Smooth muscle cell (in vitro differentiated cells): ENCODE data around the gene HMCN2. TPM values are rescaled to one million over a fixed set of nuclear protein-coding genes. Genes with fewer than 3 reads are reported as not detected.

Experiments used
- DNase-seq: peaks from one replicate; lab custom pipeline; 2025; ENCODE audit not compliant: unreplicated experiment; lab: John Stamatoyannopoulos, UW
- H2AFZ ChIP-seq: fragments of 200-600 bp; sonication (generic); 2 replicates; pipeline ENCODE4 v1.6.0; 2016; ENCODE audit warnings: antibody characterized with exemption, low read depth, mild to moderate bottlenecking
- H3F3A ChIP-seq: fragments of 200-600 bp; sonication (generic); 2 replicates; pipeline ENCODE4 v1.6.0; 2017; ENCODE audit warnings: antibody characterized with exemption, low read depth
- H3K27ac ChIP-seq: fragments of 200-600 bp; sonication (generic); 2 replicates; pipeline ENCODE4 v1.5.1; 2016; ENCODE audit warnings: low read depth, mild to moderate bottlenecking
- H3K27me3 ChIP-seq: fragments of 200-600 bp; sonication (generic); 2 replicates; pipeline ENCODE4 v1.6.1; 2016; ENCODE audit warnings: low read depth, mild to moderate bottlenecking
- H3K36me3 ChIP-seq: fragments of 200-600 bp; sonication (generic); 2 replicates; pipeline ENCODE4 v1.5.1; 2016; ENCODE audit warnings: low read depth
- H3K4me1 ChIP-seq: fragments of 200-600 bp; sonication (generic); 2 replicates; pipeline ENCODE4 v1.5.1; 2016; ENCODE audit warnings: low read depth
- H3K4me2 ChIP-seq: fragments of 200-600 bp; sonication (generic); 2 replicates; pipeline ENCODE4 v1.6.0; 2016; ENCODE audit warnings: mild to moderate bottlenecking
- H3K4me3 ChIP-seq: fragments of 200-600 bp; sonication (generic); 2 replicates; pipeline ENCODE4 v1.5.1; 2016; ENCODE audit warnings: mild to moderate bottlenecking
- H3K79me2 ChIP-seq: fragments of 200-600 bp; sonication (generic); 2 replicates; pipeline ENCODE4 v1.6.0; 2016; ENCODE audit warnings: low read depth, mild to moderate bottlenecking
- H3K9ac ChIP-seq: fragments of 200-600 bp; sonication (generic); 2 replicates; pipeline ENCODE4 v1.6.0; 2016; ENCODE audit warnings: low read depth
- H3K9me3 ChIP-seq: fragments of 200-600 bp; sonication (generic); replicated peaks from 2 replicates; pipeline ENCODE4 v1.5.1; 2016; ENCODE audit warnings: low read depth
- H4K20me1 ChIP-seq: fragments of 200-600 bp; sonication (generic); 2 replicates; pipeline ENCODE4 v1.6.0; 2016; ENCODE audit warnings: low read depth
- CTCF ChIP-seq: fragments of 200-600 bp; sonication (generic); IDR thresholded peaks from 2 replicates; pipeline ENCODE4 v1.5.1; 2017; ENCODE audit warnings: borderline replicate concordance, mild to moderate bottlenecking, antibody characterized with exemption; ENCODE audit not compliant: insufficient read depth, poor library complexity, severe bottlenecking
- WGBS: methylation state at CpG from one replicate; pipeline ENCODE4 v1.1.7; 2016; ENCODE audit warnings: low lambda C conversion rate; 5-methylcytosine and 5-hydroxymethylcytosine counted together
- polyA plus RNA-seq: library from polyadenylated mRNA; unstranded; fragments of >200 nt; fragmentation: Nextera tagmentation; extraction: Ambion mirVana; gene quantifications from 2 replicates; pipeline ENCODE4 v1.2.1, GENCODE V29; 2016
- total RNA-seq: library from RNA; depleted of rRNA; stranded (reverse); fragments of >200 nt; gene quantifications from 2 replicates; pipeline ENCODE4 v1.2.3, GENCODE V29; 2014

The HMCN2 gene
- total and polyA plus RNA-seq, 2 experiments from 2014 or later, result under 0.01 TPM; not detected in 1

DNA sequence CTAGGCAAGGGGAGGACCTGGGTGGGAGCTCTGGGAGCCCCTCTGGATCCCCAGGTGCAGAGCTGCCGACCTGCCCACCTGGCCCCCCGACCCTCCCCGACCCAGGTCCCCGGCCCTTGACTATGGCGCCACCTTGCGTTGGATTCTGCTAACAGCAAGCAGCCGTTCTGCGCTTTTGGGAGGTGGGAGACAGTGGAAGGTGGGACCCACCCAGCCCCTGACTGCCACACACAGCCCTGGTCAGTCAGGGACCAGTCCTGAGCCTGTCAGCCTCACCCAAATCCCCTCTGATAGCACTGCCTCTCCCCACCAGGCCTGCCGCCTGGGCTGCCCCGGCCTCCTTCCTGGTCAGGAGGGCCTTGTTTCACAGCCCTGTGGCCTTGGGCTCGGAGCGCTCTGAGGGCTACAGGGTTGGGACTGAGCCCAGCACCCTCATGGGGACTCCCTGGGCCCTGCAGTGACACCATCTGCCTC, 77.9 kb downstream of the HMCN2 start:
- no peak overlapping the region for H3K9ac ChIP-seq
- peak; percentile 94 for TF ChIP-seq CTCF
- no peaks in the 10 kb centered on the region for H3K36me3 ChIP-seq
- H3K79me2 ChIP-seq, result no peaks in the 10 kb centered on the region
- H3K27ac ChIP-seq, result no peak overlapping the region
- H4K20me1 ChIP-seq, result no peaks in the 10 kb centered on the region
- no peak overlapping the region for H3K4me2 ChIP-seq
- no peaks in the 10 kb centered on the region for H3K4me1 ChIP-seq
- peak; percentile 5 for DNase-seq
- H2AFZ ChIP-seq, result no peak overlapping the region
- 40% methylated on average over 12 of the region's 12 CpGs for WGBS
- H3K4me3 ChIP-seq, result no peak overlapping the region
- H3F3A ChIP-seq, result no peaks in the 10 kb centered on the region
- no peaks in the 10 kb centered on the region for H3K9me3 ChIP-seq
- no peaks in the 10 kb centered on the region for H3K27me3 ChIP-seq

DNA sequence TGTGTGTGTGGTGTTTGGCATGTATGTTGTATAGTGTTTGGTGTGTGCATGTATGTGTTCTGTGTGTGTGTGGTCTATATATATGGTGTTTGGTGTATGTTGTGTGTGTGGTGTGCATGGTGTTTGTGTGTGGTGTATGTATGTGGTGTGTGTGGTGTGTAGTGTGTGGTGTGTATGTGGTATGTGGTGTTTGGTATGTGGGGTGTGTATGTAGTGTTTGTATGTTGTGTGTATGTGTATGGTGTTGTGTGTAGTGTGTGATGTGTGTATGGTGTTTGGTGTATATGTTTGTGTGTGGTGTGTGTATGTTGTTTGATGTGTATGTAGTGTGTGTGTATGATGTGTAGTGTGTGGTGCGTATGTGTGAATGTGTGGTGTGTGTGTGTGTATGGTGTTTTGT, 78.8 kb downstream of the HMCN2 start:
- Histone ChIP-seq H3K4me2 (no peak overlapping the region), H3F3A (no peaks in the 10 kb centered on the region), H3K9ac (no peak overlapping the region), H3K27ac (no peak overlapping the region), H3K4me3 (no peak overlapping the region), H3K4me1 (no peaks in the 10 kb centered on the region), H3K79me2 (no peaks in the 10 kb centered on the region), H3K36me3 (no peaks in the 10 kb centered on the region), H4K20me1 (no peaks in the 10 kb centered on the region), H2AFZ (no peak overlapping the region), H3K27me3 (no peaks in the 10 kb centered on the region), H3K9me3 (no peaks in the 10 kb centered on the region)
- TF ChIP-seq CTCF, result no peak
- WGBS, result 94% methylated on average over 1 of the region's 1 CpG
- DNase-seq, result no peak

DNA sequence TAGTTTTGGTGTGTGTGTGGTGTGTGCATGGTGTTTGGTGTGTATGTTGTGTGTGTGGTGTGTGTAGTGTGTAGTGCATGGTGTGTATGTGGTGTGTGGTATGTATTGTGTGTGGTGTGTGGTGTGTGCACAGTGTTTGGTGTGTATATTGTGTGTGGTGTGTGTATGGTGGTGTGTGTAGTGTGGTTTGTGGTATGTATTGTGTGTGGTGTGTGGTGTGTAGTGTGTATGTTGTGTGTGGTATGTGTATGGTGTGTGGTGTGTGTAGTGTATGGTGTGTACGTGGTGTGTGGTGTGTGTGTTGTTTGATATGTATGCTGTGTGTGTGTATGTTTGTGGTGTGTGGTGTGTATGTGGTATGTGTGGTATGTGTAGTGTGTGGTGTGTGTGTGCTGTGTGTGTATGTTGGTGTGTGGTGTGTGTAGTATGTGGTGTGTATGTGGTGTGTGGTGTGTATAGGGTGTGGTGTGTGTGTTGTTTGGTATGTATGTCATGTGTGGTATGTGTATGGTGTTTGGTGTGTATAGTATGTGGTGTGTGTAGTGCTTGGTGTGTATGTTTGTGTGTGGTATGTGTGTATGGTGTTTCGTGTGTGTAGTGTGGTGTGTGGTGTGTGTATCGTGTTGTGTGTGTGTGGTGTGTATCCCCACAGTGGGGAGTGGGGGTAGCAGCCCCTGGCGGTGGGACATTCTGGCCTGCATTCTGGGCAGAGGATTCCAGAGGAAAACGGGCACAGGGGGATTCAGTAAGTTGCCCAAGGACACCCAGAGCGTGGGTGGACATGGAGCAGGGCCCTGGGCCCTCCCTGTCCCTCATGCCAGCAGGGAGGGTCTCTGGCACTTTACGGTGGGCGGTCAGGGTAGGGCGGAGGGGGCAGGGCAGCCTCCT, 79.7 kb downstream of the HMCN2 start:
- Histone ChIP-seq H3K27me3 (no peaks in the 10 kb centered on the region), H3K9me3 (no peaks in the 10 kb centered on the region), H3K4me3 (no peak overlapping the region), H3K4me1 (no peaks in the 10 kb centered on the region), H3K79me2 (no peaks in the 10 kb centered on the region), H3K27ac (no peak overlapping the region), H3K36me3 (no peaks in the 10 kb centered on the region), H3K4me2 (no peak overlapping the region), H3K9ac (no peak overlapping the region), H4K20me1 (no peaks in the 10 kb centered on the region), H3F3A (no peaks in the 10 kb centered on the region), H2AFZ (no peak overlapping the region)
- no peak for TF ChIP-seq CTCF
- WGBS, result 91% methylated on average over 8 of the region's 9 CpGs
- no peak for DNase-seq
